ENCODE measurements around the gene TTC9.

The TTC9 gene

DNA sequence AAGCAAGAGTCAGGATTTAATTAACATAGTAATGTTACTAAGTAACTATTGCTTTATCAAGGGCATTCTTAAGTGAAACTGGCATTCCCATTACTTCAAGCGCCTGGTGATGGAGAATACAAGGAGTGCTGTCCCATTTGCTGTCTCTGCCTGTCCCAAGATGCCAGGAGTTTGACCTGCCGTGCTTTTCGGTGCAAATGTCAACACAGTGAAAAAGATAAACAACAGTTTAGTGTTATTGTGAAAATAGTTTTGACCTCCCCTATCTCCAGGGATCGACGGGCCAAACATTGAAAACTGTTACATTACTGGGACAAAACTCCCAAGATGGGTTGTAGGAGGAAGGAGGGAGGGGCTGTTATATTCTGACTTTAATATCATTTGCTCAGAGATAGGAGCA is 74.8 kb downstream of the TTC9 start:
- DNase-seq (ENCODE audit: low spot score): no peak

DNA sequence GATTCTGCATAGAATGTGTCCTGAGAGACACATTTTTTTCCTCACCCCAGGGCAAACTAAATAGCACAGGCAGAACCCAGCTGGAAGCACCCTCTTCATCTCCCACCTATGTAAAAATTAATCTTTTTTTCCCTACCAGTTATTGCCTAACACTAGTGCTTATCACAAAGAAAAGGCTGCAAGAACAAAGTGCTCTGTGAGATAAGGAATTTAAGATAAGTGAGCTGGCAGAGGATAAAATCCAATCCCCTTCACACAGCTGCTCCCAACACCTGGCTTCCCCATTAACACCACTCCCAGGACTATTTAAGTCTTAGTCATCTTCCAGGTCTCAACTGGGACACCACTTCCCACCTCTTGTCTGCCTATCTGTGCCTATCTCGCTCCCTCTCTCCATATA is 75.2 kb downstream of the TTC9 start:
- DNase-seq (ENCODE audit: low spot score): no peak

DNA sequence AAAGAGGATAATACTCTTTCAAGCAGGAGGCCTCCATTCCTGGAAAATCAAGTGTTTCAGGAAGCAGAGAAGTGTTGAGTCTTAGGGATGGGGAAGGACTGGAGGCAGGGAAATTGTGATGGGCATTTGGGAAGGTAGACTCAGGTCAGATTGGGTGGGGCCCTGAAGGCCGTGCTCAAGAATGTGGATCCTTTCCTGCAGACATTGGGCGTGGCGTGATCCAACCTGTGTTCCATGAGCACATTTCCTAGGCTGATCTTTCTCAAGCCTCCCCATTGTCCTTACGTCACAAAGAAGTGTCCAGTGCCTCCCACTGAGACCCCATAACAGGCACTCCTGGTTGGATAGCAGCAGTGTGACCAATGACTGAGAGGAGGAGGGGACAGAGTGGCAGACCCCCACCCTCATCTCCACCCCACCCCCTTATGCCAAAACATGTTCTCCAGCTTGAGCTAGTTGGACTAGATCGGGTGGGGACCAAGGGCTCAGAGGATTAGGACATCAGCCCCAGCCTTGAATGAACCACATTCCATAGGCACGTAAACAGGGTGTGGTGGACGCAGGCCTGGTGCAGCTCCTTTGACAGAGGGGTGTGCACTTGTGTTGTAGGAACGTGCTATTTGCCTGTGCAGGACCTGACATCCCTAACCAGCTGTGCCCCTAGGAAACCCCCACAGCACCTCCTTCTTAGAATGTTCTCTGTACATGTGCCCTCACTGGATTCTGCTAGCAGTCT is 76.8 kb downstream of the TTC9 start:
- no peak for DNase-seq (ENCODE audit: low spot score)

DNA sequence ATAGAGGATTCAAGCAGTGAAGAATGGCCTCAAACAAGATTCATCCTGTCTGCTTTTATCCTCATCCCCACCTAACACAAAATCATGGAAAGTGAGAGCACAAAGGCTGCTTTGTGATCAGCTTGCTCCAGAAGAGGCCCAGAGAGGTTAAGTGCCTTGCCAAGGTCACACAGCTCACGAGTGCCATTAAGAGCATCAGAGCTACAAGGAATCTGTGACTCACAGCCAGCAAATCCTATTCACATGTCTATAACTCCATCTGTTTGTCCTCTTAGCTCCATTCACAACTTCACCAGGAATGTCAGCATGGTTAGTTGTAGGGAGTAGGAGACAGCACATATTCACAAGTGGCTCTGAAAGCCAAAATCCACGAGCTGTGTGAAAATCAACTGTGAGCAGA is 79.8 kb downstream of the TTC9 start:
- no peak for DNase-seq (ENCODE audit: low spot score)

DNA sequence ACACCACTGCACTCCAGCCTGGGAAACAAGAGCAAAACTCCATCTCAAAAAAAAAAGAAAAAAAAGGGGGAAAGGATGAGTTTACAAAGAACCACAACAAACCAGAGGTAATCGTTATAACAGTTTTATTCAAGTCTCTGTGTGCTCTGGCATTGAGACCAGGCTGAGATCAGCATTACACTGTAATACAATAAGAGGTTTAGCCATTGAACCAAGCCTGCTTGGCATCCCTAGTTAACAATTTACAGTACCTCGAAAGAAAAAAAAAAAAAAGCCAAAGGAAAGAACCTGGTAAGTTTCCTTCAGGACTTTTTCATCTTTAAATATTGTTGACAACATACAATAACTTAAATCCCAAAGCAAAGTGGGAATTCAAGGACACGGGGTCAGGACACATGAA is 80.7 kb downstream of the TTC9 start:
- no peak for DNase-seq (ENCODE audit: low spot score)

DNA sequence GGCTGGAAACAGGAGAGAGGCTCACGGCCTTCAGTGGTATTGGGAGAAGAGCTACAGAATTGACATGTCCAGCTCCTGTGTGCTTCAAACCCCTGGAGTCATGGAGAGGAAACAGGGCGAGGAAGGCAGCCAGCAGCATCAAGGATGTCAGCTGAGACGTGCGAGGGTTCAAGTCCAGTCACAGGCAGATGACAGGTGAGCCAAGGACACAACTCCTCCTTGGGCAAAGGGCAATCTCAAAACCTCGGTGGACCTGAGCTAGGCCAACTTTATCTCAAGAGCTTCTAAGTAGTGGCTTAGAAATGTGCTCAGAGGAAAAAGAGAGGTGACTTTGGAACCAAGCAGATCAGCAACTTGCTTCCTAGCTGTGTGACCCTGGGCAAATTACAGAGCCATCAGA is 81.6 kb downstream of the TTC9 start:
- no peak for DNase-seq (ENCODE audit: low spot score)

DNA sequence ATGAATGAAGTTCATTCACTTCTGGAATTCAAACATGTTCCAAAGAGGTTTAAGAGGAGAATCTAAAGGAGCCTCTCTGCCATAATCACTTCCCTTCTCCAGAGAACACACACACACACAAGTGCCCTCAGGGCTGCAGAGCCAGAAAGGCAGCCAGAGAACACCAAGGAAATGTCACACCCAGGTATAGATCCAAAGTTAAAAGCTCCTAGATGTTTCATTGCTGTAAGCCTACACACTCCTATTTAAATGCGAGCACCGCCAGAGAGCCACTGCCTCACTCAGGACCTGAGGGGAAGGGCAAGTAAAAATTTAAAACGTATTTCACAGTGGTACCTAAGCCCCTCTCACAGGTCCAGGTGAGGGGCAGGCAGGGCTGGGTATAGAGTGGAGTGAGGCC is 82.4 kb downstream of the TTC9 start:
- no peak for DNase-seq (ENCODE audit: low spot score)

DNA sequence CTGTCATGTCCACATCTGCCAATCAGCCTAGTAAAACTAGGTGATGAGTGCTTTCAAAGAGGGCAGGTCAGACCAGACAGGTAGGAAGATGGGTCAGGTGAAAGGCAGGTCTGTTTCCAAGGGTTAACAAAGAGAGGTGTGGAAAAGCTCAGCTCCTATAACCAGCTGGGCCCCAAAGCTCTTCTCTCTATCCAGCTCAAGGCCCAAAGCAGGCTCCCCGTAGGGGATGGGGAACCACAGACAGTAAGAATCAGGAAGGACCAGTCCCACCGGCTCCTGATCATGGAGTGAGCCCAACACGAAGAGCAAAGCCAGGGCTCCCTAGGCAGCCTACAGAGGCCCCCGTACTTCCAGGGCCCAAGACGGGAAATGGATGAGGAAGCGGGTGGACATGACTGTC is 83.2 kb downstream of the TTC9 start:
- DNase-seq (ENCODE audit: low spot score): no peak

Measured in iPS-NIHi11 (cell line).